Liver (tissue), 3 donors: ENCODE data around the gene CFAP73.

ENCODE experiments used
- GABPA ChIP-seq, 2 donors: IDR thresholded peaks in 1 of 2; conservative IDR thresholded peaks in 1 of 2; 2 replicates each; pipeline ENCODE4 v1.6.1; 2016; ENCODE audit warnings: antibody characterized with exemption in 2 of 2, mild to moderate bottlenecking in 1 of 2, moderate library complexity in 1 of 2
- RAD21 ChIP-seq, 2 donors: IDR thresholded peaks; 2 replicates each; pipeline ENCODE4 v1.6.1; 2016; ENCODE audit warnings: antibody characterized with exemption in 2 of 2, mild to moderate bottlenecking in 2 of 2
- SP1 ChIP-seq: IDR thresholded peaks from 2 replicates; pipeline ENCODE4 v1.6.1; 2018; ENCODE audit warnings: antibody characterized with exemption, mild to moderate bottlenecking
- TAF1 ChIP-seq: conservative IDR thresholded peaks from 2 replicates; pipeline ENCODE4 v1.6.1; 2016; ENCODE audit warnings: antibody characterized with exemption, mild to moderate bottlenecking
- TF ChIP-seq, protein P1 (sequence below): IDR thresholded peaks from 2 replicates; pipeline ENCODE4 v1.6.1; 2016; ENCODE audit warnings: antibody characterized with exemption
- TF ChIP-seq, protein P2 (sequence below): fragments of 150-350 bp; IDR thresholded peaks from 2 replicates; pipeline ENCODE4 v1.5.1; 2017; ENCODE audit warnings: improper control_type of control experiment, low read depth, low read length; ENCODE audit not compliant: missing input control
- TF ChIP-seq, protein P3 (sequence below): IDR thresholded peaks from 2 replicates; pipeline ENCODE4 v1.6.1; 2016; ENCODE audit warnings: antibody characterized with exemption
- donor health status: healthy.
- donor health status: healthy.

- TF ChIP-seq, protein P1, sequence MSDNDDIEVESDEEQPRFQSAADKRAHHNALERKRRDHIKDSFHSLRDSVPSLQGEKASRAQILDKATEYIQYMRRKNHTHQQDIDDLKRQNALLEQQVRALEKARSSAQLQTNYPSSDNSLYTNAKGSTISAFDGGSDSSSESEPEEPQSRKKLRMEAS, result no peak
- TF ChIP-seq, protein P2, sequence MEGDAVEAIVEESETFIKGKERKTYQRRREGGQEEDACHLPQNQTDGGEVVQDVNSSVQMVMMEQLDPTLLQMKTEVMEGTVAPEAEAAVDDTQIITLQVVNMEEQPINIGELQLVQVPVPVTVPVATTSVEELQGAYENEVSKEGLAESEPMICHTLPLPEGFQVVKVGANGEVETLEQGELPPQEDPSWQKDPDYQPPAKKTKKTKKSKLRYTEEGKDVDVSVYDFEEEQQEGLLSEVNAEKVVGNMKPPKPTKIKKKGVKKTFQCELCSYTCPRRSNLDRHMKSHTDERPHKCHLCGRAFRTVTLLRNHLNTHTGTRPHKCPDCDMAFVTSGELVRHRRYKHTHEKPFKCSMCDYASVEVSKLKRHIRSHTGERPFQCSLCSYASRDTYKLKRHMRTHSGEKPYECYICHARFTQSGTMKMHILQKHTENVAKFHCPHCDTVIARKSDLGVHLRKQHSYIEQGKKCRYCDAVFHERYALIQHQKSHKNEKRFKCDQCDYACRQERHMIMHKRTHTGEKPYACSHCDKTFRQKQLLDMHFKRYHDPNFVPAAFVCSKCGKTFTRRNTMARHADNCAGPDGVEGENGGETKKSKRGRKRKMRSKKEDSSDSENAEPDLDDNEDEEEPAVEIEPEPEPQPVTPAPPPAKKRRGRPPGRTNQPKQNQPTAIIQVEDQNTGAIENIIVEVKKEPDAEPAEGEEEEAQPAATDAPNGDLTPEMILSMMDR, result no peak
- no peak for TF ChIP-seq RAD21 (IDR thresholded peaks at IDR 0.05)
- no peak for TF ChIP-seq TAF1
- no peak for TF ChIP-seq GABPA (IDR thresholded peaks at IDR 0.05 in 1 of 2, conservative IDR thresholded peaks at IDR 0.05 in 1 of 2)
- no peak for TF ChIP-seq SP1
- TF ChIP-seq, protein P3, sequence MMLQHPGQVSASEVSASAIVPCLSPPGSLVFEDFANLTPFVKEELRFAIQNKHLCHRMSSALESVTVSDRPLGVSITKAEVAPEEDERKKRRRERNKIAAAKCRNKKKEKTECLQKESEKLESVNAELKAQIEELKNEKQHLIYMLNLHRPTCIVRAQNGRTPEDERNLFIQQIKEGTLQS, result no peak
Measured at GRCh38 chr12:113194971-113195391, 45.5 kb downstream of the CFAP73 start.
